Activated B cell treated with CpG ODN at 0.5 μM for 24 hours (primary cell): ENCODE data around the gene SNRPB2. TPM values are rescaled to one million over a fixed set of nuclear protein-coding genes. Genes with fewer than 3 reads are reported as not detected.

Source experiments
- ATAC-seq: fragments of 200-7000 bp; cut with Tn5 transposase; one replicate; pipeline ENCODE4 v1.10.0; 2021; ENCODE audit warnings: low read depth, mild to moderate bottlenecking, moderate library complexity
- CTCF ChIA-PET: fragments of 350-600 bp; sonication (Branson Sonifier 250); formaldehyde crosslinking; loops from one replicate; lab custom pipeline; 2021; ENCODE audit warnings: antibody characterized with exemption; lab: Charles Lee
- POLR2A ChIA-PET: fragments of 350-600 bp; sonication (Branson Sonifier 250); formaldehyde crosslinking; loops from one replicate; lab custom pipeline; 2021; ENCODE audit warnings: antibody characterized with exemption; lab: Charles Lee
- DNase-seq: peaks from one replicate; pipeline ENCODE4 v3.0.0; 2022
- H3K27ac Mint-ChIP-seq: one replicate; pipeline ENCODE4 v1.8.0; 2020; ENCODE audit warnings: mixed read lengths
- H3K27me3 Mint-ChIP-seq: one replicate; pipeline ENCODE4 v1.8.0; 2021; ENCODE audit warnings: mixed read lengths
- H3K36me3 Mint-ChIP-seq: one replicate; pipeline ENCODE4 v1.8.0; 2021; ENCODE audit warnings: low read depth, mixed read lengths
- H3K4me1 Mint-ChIP-seq: one replicate; pipeline ENCODE4 v1.8.0; 2021; ENCODE audit warnings: mixed read lengths
- H3K4me3 Mint-ChIP-seq: one replicate; pipeline ENCODE4 v1.8.0; 2020; ENCODE audit warnings: mild to moderate bottlenecking, mixed read lengths
- H3K9me3 Mint-ChIP-seq: one replicate; pipeline ENCODE4 v1.8.0; 2020; ENCODE audit warnings: mixed read lengths
- intact Hi-C: fragments of 100-400 bp; cut with micrococcal nuclease; formaldehyde crosslinking; loops from one replicate; pipeline ENCODE4 v1.15.1; 2024
- total RNA-seq: library from RNA; stranded (reverse); gene quantifications from 2 replicates; pipeline ENCODE4 v1.2.3, GENCODE V29; 2022
- TF ChIP-seq, protein P1 (sequence below): fragments of 200-600 bp; IDR thresholded peaks from one replicate; pipeline ENCODE4 v1.8.0; 2022; ENCODE audit warnings: antibody characterized with exemption, mild to moderate bottlenecking

The SNRPB2 gene
- total RNA-seq, 1 donor from 2014 or later: 61.1 TPM

DNA sequence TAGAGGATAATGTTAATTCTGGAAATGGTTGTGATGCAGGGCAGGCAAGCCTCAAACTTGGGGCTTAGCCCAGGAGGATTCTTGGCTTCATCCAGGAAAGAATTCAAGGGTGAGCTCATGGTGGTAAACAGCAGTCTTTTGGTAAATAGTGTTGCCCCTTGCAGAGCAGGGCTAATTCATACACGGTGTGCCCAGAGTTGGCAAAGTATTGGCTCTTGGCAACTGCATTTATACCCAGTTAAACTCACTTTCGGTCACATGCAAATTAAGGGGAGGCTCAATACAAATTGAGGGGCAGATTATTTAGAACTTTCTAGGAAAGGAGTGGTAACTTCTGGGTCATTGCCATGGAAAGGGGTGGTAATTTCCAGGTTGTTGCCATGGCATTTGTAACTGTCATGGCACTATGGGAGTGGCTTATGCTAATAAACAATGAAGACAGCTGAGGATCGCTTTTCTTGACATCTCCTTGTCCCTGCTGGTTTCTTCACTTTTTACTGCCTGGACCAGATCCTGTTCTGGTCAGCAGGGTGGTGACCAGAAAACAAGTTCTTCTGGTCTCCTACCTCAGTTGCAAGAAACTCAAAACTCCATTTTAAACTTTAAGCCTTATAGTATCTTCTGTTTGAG, 14.5 kb downstream of the SNRPB2 start:
- Mint-ChIP-seq H3K36me3 (peaks cover 33% of the 10 kb centered on the region), H3K9me3 (no peaks in the 10 kb centered on the region), H3K27me3 (no peaks in the 10 kb centered on the region), H3K4me1 (no peaks in the 10 kb centered on the region), H3K27ac (no peak overlapping the region), H3K4me3 (no peak overlapping the region)
- ChIA-PET CTCF (no interaction called here), POLR2A (no interaction called here)
- DNase-seq: no peak
- TF ChIP-seq, protein P1, sequence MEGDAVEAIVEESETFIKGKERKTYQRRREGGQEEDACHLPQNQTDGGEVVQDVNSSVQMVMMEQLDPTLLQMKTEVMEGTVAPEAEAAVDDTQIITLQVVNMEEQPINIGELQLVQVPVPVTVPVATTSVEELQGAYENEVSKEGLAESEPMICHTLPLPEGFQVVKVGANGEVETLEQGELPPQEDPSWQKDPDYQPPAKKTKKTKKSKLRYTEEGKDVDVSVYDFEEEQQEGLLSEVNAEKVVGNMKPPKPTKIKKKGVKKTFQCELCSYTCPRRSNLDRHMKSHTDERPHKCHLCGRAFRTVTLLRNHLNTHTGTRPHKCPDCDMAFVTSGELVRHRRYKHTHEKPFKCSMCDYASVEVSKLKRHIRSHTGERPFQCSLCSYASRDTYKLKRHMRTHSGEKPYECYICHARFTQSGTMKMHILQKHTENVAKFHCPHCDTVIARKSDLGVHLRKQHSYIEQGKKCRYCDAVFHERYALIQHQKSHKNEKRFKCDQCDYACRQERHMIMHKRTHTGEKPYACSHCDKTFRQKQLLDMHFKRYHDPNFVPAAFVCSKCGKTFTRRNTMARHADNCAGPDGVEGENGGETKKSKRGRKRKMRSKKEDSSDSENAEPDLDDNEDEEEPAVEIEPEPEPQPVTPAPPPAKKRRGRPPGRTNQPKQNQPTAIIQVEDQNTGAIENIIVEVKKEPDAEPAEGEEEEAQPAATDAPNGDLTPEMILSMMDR: no peak
- ATAC-seq: no peak
- intact Hi-C loops: no loop called here

DNA sequence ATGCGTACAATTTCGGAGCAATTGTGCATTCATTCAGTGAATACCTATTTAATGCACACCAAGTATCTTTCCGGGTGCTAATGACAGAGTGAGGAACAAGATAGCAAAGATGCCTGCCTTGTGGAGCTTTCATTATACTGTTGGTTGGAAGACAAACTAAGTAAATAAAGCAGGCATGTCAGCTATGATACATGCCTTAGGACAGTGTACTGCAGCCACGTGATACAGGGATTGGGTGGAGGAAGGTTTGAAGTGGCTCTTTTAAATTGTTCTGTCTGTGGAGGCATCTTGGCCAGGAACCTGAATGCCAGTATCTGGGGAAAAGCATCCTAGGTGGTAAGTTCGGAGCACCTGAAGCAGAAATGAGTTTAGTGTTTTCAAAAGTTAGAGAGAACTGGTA, 15.4 kb downstream of the SNRPB2 start:
- DNase-seq (no peak), ATAC-seq (no peak)
- Mint-ChIP-seq H3K4me1 (no peaks in the 10 kb centered on the region), H3K36me3 (peaks cover 24% of the 10 kb centered on the region), H3K27ac (no peak overlapping the region), H3K27me3 (peaks cover 3% of the 10 kb centered on the region), H3K9me3 (no peaks in the 10 kb centered on the region), H3K4me3 (no peak overlapping the region)
- CTCF ChIA-PET: no interaction called here
- TF ChIP-seq, protein P1: no peak
- POLR2A ChIA-PET: no interaction called here
- intact Hi-C loops: no loop called here

DNA sequence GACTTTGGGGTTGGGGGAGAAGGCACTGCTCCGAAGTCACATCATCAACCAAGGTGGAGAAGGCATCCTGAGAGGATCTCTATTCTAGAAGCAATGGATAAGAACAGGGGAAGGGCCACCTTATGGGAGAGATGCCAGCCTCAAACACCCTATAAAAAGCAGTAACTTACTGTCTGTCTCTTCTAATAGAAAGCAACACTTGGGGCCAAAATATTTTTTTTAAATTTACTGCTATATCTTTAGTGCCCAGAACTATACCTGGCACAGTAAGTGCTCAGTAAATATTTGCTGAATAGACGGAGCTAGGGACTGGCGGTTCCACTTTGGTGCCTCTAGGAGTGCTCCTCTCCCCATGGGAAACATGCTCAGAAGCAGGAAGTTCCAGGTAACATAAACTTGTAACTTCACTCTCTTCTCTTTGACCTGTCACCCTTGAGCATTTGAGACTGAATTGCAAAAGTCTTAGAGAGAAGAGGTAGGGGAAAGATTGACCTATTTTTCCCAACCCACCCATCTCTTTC, 17.5 kb downstream of the SNRPB2 start:
- Mint-ChIP-seq H3K9me3 (no peaks in the 10 kb centered on the region), H3K4me3 (no peak overlapping the region), H3K36me3 (peaks cover 4% of the 10 kb centered on the region), H3K4me1 (no peaks in the 10 kb centered on the region), H3K27ac (no peak overlapping the region), H3K27me3 (peaks cover 3% of the 10 kb centered on the region)
- ATAC-seq (no peak), DNase-seq (no peak)
- POLR2A ChIA-PET: no interaction called here
- TF ChIP-seq, protein P1: no peak
- CTCF ChIA-PET: no interaction called here
- intact Hi-C loops: no loop called here

- POLR2A ChIA-PET: no interaction called here
- CTCF ChIA-PET: no interaction called here
Observed at GRCh38 chr20:16748308-16748900, 18.6 kb downstream of the SNRPB2 start, which contains the start of gene OTOR. TSS of gene OTOR (plus strand) at chr20:16748358. CDS start at chr20:16748402, 44 bp downstream.

DNA sequence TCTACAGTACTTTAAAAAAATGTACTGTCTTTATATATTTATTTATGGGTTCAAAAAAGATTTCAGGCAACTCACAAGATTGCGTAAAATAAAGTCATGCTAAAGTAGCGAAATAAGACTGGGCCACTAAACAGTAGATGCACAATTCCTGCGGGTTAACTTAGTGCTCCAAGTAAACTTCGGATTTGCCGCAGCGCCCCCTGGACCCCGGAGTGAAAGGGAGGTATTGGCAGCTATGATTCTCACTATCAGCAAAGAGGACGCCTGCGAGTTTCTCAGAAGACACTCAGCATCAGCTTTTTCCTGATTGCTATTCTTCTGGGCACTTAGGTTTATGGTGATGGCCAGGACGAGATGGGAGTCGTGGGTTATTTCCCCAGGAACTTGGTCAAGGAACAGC, 19.7 kb downstream of the SNRPB2 start:
- Mint-ChIP-seq H3K27ac (no peak overlapping the region), H3K36me3 (no peaks in the 10 kb centered on the region), H3K4me3 (no peak overlapping the region), H3K9me3 (no peaks in the 10 kb centered on the region), H3K4me1 (no peaks in the 10 kb centered on the region), H3K27me3 (peaks cover 10% of the 10 kb centered on the region)
- POLR2A ChIA-PET: no interaction called here
- TF ChIP-seq, protein P1: no peak
- intact Hi-C loops: no loop called here
- DNase-seq (no peak), ATAC-seq (no peak)
- CTCF ChIA-PET: no interaction called here

More at GRCh38 chr20:16748308-16748900, 18.6 kb downstream of the SNRPB2 start, which contains the start of gene OTOR:
- TF ChIP-seq, protein P1: no peak
- Mint-ChIP-seq H3K27me3 (peaks cover 4% of the 10 kb centered on the region), H3K36me3 (no peaks in the 10 kb centered on the region), H3K27ac (no peak within 1 kb of the TSS), H3K4me3 (no peak within 1 kb of the TSS), H3K4me1 (no peaks in the 10 kb centered on the region), H3K9me3 (no peaks in the 10 kb centered on the region)
- DNase-seq (no peak), ATAC-seq (no peak)
- intact Hi-C loops: no loop called here
